Measurements from ENCODE around the gene HEMGN. TPM values are rescaled to one million over a fixed set of nuclear protein-coding genes. Genes with fewer than 3 reads are reported as not detected.

HEMGN gene
- total and polyA plus RNA-seq, 10 of the 15 experiments (the other 5 are each of a cell fraction or from before 2014, with no cell fraction given) = 0.03 to 0.28 (median 0.09) TPM; not detected in 4

GRCh38 chr9:97962575-97962974 is 24.6 kb upstream of the HEMGN start:
- 41% methylated on average over 5 of the region's 5 CpGs for WGBS (ENCODE audit: insufficient coverage, insufficient replicate concordance, low lambda C conversion rate, missing lambda C conversion rate)
- in situ Hi-C loops (cut with MboI) = no loop called here
- TF ChIP-seq IRF5 (IDR thresholded peaks at IDR 0.05; ENCODE audit: borderline replicate concordance) (no peak), GATAD2B (conservative IDR thresholded peaks at IDR 0.05; ENCODE audit: low read depth) (no peak), YBX1 (IDR thresholded peaks at IDR 0.05) (no peak), BRCA1 (IDR thresholded peaks at IDR 0.05; ENCODE audit: low read depth, low read length) (no peak), NFYA (IDR thresholded peaks at IDR 0.05; ENCODE audit: borderline replicate concordance, low read depth, low read length) (no peak), WRNIP1 (IDR thresholded peaks at IDR 0.05; ENCODE audit: borderline replicate concordance, low read depth, low read length) (no peak), ZZZ3 (IDR thresholded peaks at IDR 0.05; ENCODE audit: control insufficient read depth, insufficient read length, low read depth) (no peak), ATF2 (IDR thresholded peaks at IDR 0.05; ENCODE audit: low read length) (no peak), HDAC6 (IDR thresholded peaks at IDR 0.05; ENCODE audit: unreplicated experiment) (no peak), ZNF622 (IDR thresholded peaks at IDR 0.05) (no peak), TCF7 (IDR thresholded peaks at IDR 0.05; ENCODE audit: borderline replicate concordance) (no peak), FOXK2 (IDR thresholded peaks at IDR 0.05) (no peak), BCL3 (IDR thresholded peaks at IDR 0.05; ENCODE audit: borderline replicate concordance, insufficient read depth, low read depth, low read length, poor library complexity, severe bottlenecking) (no peak), ETV6 (conservative IDR thresholded peaks at IDR 0.05 in 1 of 2, IDR thresholded peaks at IDR 0.05 in 1 of 2; ENCODE audit: borderline replicate concordance in 1 of 2, low read depth in 1 of 2) (no peak), FOS (IDR thresholded peaks at IDR 0.05; ENCODE audit: borderline replicate concordance, extremely low read depth, insufficient read length) (no peak), SRF (IDR thresholded peaks at IDR 0.05; ENCODE audit: low read depth in 2 of 2, low read length in 2 of 2) (no peak), ZBTB40 (IDR thresholded peaks at IDR 0.05; ENCODE audit: borderline replicate concordance) (no peak)

More at GRCh38 chr9:97962575-97962974, 24.6 kb upstream of the HEMGN start:
- no peak for DNase-seq (ENCODE audit: low read depth, low spot score)
- H3K9ac ChIP-seq (ENCODE audit: control insufficient read depth, insufficient read depth, low read length) = no peak overlapping the region
- H3K4me3 ChIP-seq = no peak overlapping the region
- H3K9me3 ChIP-seq (replicated peaks; ENCODE audit: control insufficient read depth, insufficient read depth, low read length) = no peaks in the 10 kb centered on the region
- no peaks in the 10 kb centered on the region for H4K20me1 ChIP-seq (ENCODE audit: control insufficient read depth, insufficient read depth)
- H3K27me3 ChIP-seq (replicated peaks in 1 of 2; ENCODE audit: control insufficient read depth in 2 of 2, insufficient read depth in 2 of 2, low read length in 1 of 2) = no peaks in the 10 kb centered on the region; a peak in 2 of 4 replicates
- H3K4me2 ChIP-seq (ENCODE audit: control insufficient read depth, insufficient read depth) = no peak overlapping the region
- CTCF ChIA-PET = interaction anchor here (1.1 to 2.3 kb wide), 4 partner anchors 11 to 72 kb away, joined by 4 to 8 read pairs (median 6); partner anchors contain the start of gene TRMO
- H3K79me2 ChIP-seq (ENCODE audit: control insufficient read depth, insufficient read depth, low read length) = no peaks in the 10 kb centered on the region
- POLR2A ChIA-PET = no interaction called here
- no peaks in the 10 kb centered on the region for H3K4me1 ChIP-seq (ENCODE audit: control insufficient read depth, insufficient read depth, low read length)
- H3K36me3 ChIP-seq (ENCODE audit: control insufficient read depth in 2 of 2, insufficient read depth in 2 of 2, low read length in 1 of 2) = no peaks in the 10 kb centered on the region
- no peak overlapping the region for H2AFZ ChIP-seq (ENCODE audit: control insufficient read depth, low read depth, low read length)
- intact Hi-C loops (cut with micrococcal nuclease; ENCODE audit: unreplicated experiment) = no loop called here
- SMC1A ChIA-PET (ENCODE audit: uncharacterized antibody, unreplicated experiment) = interaction anchor here (0.7 to 1.3 kb wide), 4 partner anchors 9 to 139 kb away, joined by 3 read pairs; no protein-coding TSS in a partner anchor
- no peak for ATAC-seq
- BruUV-seq (replicated peaks) = no TSS peak
- FAIRE-seq = no peak
- RAD21 ChIA-PET (ENCODE audit: unreplicated experiment) = interaction anchor here (1.1 kb wide), 1 partner anchor 40 kb away, joined by 3 read pairs; no protein-coding TSS in a partner anchor
- no peak overlapping the region for H3K27ac ChIP-seq (ENCODE audit: control insufficient read depth, insufficient read depth)

Measured in GM12878 (cell line).